T-helper 2 cell treated with Interferon-gamma antibody and Interleukin-4, amounts not matched to agents 100 ng/mL and 5 ng/mL, for 36 hours (primary cell): ENCODE results near the gene RITA1. TPM values are rescaled to one million over a fixed set of nuclear protein-coding genes. Genes with fewer than 3 reads are reported as not detected.

Source experiments
- intact Hi-C: fragments of 100-400 bp; cut with micrococcal nuclease; formaldehyde crosslinking; loops from one replicate; pipeline ENCODE4 v1.15.1; 2023
- total RNA-seq: library from RNA; stranded (reverse); gene quantifications from 2 replicates; pipeline ENCODE4 v1.2.3, GENCODE V29; 2022

Gene RITA1
- total RNA-seq, 1 donor from 2014 or later, result 22.0 TPM

DNA sequence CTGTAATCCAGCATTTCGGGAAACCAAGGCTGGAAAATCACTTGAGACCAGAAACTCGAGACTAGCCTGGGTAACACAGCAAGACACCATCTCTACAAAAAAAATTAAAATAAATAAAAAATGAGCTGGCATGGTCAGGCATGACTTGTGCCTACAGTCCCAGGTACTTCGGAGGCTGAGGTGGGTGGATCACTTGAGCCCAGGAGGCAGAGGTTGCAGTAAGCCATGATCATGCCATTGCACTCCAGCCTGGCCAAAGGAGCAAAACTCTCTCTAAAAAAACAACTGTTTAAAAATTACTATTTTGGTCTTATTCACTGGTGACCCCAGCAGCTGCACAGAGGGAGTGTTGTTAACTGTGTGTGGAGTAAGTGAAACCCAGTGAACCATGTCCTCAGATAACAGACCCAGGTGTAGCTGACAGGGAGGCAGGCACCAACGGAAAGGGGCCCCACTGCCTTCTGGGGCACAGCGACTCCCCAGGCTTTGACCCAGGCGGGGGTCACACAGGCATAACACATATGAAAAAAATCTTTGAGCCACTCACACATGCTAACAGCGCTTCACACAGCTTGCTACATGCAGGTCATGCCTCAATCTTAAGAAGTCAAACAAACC is 12.3 kb upstream of the RITA1 start:
- intact Hi-C loops, result loop anchor here (5.0 kb wide), 1 partner anchor 181 kb away; no protein-coding TSS in a partner anchor

DNA sequence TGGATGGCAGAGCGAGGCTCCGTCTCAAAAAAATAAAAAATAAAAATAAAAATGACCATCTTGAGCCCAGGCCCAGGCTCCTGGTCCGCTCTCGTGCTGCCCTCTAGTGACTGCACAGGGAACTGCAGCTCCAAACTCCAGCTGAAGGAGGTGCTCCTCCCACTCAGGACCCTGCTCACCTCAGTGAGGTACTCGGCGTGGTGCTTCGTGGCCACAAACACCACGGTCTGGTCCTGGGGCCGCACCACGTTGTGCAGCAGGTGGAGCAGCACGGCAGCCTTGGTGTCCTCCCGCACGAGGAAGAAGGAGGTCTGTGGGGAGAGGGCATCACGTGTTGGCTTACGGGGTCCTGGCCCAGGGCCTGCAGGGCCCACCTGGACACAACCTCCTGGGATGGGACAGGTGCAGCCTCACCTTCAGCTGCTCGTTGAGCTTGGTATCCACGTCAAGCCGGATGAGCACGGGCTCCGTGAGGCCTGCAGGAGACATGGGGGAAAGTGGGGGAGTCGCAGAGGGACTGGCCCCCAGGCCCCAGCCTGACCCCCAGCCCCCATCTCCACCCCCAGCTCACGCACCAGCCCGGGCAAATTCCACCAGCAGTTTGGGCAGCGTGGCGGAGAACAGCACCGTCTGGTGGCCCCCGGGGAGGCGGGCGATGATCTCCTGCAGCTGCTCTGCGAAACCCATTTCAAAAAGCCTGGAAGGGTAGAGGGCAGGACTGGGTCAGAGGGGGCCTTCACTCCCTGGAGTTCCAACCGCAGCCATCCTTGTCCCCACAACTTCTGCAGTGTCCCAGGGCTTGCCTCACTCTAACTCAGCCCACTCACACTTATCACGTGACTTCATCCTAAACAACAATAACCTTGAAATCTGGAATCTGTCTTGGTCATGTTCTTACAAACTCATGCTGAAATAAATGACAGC is 10.8 kb upstream of the RITA1 start:
- intact Hi-C loops, result loop anchor here (1.0 to 5.0 kb wide), 2 partner anchors 126 to 182 kb away; no protein-coding TSS in a partner anchor

DNA sequence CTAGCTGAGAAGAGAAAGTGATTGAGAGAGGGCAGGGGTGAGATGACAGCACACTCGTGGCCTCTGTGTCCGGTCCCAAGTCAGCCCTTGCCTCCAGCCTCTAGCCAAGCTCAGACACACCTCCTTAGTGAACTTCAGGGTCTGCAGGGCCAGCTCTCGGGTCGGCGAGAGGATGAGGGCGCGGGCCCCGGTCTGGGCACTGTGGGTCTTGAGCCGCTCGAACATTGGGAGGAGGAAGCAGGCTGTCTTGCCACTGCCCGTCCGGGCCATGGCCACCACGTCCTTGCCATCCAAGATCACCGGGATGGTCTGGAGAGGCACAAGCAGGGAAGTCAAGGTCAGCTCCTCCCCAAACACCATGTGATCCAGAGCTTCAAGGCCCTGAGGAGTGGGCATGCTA is 6.5 kb upstream of the RITA1 start:
- intact Hi-C loops, result no loop called here

DNA sequence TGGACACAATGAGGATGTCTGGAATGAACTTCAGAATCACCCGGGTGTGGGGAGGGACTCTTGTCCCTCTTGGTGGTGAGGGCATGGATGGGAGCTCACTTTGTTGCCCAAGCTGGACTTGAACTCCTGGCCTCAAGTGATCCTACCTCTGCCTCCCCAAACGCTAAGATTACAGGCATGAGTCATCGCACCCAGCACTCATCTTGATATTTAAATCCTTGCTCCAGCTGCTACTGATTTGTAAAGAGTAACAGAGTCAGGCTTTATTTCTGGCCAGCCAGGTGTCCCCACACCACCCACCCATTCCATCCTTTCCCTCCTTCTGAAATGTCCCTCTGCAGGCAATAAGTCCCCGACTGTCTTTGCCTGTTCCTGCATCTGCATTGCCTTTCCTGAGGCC is 5.2 kb upstream of the RITA1 start:
- intact Hi-C loops, result loop anchor here (5.0 to 10.0 kb wide), 2 partner anchors 43 to 206 kb away; partner anchors contain the start of genes OAS2 and RASAL1

DNA sequence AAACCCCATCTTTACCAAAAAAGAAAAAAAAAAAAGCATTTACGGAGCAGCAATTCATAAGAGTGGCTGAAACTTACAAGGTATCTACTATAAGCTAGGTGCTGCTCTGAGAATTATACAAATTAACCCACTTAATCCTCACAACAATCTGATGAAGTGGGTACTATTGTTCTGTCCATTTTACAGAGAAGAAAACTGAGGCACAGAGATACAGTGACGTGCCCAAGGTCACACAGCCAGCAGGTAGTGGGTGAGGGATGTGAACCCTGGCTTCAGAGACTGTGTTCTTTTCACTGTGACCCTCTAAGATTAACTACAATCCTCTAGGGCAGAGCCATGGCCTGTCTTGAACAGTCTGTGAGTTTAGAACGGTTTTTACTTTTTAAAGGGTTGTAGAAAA is 3.5 kb upstream of the RITA1 start:
- intact Hi-C loops, result loop anchor here (5.0 to 10.0 kb wide), 2 partner anchors 45 to 207 kb away; partner anchors contain the start of genes OAS2 and RASAL1

DNA sequence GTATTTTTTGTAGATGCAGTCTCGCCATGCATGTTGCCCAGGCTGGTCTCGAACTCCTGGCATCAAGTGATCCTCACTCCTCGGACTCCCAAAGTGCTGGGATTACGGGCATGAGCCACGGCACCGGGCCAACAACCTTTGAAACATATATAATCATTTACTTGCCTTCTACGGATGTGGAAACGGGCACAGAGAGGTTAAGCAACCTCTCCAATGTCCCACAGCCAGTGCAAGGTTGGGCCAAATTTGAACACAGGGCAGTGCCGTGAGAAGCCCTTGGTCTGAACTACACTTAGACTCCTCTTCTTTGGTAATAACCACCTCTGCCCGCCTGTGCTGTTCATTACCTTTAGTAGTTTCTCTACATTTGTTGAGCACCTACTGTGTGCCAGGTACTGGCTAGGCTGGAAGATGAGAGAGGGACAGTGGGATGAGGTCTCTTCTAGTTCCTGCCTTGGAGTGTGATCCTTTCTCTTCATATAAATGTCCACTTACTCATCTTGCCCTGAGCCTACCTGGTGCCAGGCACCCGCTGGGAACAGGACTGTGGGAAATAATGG is 2.4 kb upstream of the RITA1 start:
- intact Hi-C loops, result loop anchor here (5.0 to 10.0 kb wide), 2 partner anchors 46 to 208 kb away; partner anchors contain the start of genes OAS2 and RASAL1

DNA sequence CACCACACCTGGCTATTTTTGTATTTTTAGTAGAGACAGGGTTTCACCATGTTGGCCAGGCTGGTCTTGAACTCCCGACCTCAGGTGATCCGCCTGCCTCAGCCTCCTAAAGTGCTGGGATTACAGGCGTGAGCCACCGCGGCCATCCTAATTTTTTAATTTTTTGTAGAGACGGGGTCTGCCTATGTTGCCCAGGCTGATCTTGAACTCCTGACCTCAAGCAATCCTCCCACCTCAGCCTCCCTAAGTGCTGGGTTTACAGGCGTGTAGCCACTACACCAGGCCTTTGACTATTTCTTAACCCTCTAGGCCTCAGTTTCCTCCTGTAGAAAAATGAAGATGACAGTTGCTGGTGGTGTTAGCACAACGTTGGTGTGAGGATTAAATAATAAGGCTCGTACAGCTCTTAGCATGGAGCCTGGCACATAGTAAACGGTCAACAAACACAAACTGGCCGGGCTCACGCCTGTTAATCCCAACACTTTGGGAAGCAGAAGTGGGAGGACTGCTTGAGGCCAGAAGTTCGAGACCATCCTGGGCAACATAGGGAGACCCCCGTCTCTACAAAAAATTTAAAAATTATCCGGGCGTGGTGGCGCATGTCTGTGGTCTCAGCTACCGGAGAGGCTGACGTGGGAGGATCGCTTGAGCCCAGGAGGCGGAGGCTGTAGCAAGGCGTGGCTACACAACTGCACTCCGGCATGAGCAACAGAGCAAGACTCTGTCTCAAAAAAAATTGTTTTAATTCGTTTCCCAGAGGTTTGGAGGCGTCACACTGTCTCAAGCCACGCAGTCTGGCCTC is 1.2 kb upstream of the RITA1 start:
- intact Hi-C loops, result loop anchor here (1.0 to 10.0 kb wide), 4 partner anchors 31 to 209 kb away; partner anchors contain the start of genes OAS2, RASAL1 and TPCN1

DNA sequence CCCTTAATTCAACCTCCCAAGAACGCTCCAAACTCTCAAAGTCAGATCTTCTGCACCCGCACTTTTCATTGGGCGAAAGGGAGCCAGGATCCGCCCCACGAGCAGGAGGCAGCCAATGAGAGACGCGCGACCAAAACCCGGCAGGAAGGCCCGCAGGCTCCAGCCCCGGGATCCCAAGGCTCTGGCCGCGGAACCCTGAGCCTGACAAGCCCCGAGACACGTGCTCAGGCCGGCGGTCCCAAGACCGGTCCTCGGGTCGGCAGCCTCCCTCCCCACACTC is 681 bp upstream of the RITA1 start:
- intact Hi-C loops, result loop anchor here (1.0 to 10.0 kb wide), 7 partner anchors 23 to 210 kb away; partner anchors contain the start of genes OAS2, PLBD2, RASAL1 and SLC8B1

DNA sequence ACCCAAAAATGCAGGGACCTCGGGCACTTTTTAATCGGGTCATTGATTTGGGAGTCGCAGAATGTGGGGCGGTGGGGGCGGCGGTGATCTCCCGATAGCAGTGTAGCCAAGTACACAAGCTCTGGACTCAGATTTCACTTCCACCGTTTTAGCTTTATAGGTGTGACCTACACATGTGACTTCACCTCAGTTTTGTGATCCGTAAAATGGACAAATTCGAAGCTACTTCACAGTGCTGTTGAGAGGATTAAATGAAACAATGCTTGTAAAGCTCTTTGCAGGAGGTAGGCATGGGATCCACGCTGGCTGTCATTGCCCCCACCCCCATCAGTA is 478 bp downstream of the RITA1 start:
- intact Hi-C loops, result loop anchor here (10.0 kb wide), 1 partner anchor 211 kb away; the partner anchor contains the start of gene OAS2

DNA sequence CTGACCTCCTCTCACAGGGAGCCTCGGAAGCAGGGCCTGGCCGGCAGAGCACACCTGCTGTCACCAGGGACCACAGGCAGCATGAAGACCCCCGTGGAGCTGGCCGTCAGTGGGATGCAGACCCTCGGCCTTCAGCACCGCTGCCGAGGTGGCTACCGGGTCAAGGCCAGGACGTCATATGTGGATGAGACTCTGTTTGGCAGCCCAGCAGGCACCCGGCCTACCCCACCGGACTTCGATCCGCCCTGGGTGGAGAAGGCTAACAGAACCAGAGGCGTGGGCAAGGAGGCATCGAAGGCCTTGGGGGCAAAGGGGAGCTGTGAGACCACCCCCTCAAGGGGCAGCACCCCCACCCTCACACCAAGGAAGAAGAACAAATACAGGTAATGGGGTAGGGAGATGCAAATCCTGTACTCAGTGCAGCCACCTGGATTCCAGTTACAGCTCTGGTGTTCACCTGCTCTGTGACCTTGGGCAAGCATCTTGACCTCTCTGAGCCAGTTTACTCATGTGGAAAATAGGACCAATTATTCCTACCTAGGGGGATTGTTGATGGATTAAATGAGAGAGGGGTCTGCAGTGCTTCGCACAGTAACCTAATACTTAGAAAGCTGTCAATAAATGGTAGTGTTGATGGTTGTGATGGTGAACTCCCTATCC is 1.3 kb downstream of the RITA1 start:
- intact Hi-C loops, result loop anchor here (10.0 kb wide), 1 partner anchor 212 kb away; the partner anchor contains the start of gene OAS2

DNA sequence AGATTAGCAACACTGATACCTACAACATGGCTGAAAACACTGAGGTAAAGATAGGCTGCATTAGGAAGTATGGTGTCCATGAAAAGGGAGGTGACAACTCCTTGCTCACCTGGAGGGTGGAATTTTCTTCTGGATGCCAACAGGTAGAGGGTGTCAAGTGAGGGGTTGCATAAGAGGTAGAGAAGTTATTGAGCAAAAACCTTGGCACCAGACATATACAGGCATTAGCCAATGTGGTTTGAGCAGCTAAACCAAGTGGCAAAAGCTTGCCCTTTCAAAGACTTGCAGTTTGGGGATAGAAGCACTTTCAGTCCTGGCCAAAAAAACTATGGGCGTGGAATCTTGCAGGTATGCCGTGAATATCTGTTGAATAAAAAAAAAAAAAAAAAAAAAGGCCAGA is 3.8 kb downstream of the RITA1 start:
- intact Hi-C loops, result loop anchor here (10.0 kb wide), 1 partner anchor 215 kb away; the partner anchor contains the start of gene OAS2

DNA sequence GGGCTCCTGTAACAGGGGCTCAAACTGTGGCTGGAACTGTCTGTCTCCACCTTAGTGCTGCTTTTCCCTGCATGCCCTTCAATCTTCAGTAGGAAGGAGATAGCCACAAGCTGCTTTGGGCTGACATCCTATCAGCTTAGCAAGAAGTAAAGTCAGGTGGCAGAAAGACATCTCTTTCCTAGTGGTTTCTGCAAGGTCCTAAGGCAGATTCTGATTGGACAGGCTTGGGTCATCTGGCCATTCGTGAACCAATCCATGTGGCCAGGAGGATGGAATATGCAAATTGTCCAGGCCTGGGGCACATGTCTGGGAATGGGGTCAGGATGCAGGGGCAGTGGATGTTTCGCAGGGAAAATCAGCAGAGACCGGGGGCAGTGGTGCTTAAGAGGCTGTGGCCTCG is 5.2 kb downstream of the RITA1 start:
- intact Hi-C loops, result no loop called here

DNA sequence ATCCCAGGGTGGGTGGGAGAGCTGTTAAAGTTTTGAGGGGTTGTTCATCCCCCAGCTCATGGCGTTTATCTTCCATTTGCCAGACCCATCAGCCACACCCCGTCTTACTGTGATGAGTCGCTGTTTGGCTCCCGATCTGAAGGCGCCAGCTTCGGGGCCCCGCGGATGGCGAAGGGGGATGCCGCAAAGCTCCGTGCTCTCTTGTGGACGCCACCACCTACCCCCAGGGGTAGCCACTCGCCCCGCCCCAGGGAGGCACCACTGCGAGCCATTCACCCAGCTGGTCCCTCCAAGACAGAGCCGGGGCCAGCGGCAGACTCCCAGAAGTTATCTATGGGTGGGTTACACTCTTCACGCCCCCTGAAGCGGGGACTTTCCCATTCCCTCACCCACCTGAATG is 5.7 kb downstream of the RITA1 start:
- intact Hi-C loops, result no loop called here

DNA sequence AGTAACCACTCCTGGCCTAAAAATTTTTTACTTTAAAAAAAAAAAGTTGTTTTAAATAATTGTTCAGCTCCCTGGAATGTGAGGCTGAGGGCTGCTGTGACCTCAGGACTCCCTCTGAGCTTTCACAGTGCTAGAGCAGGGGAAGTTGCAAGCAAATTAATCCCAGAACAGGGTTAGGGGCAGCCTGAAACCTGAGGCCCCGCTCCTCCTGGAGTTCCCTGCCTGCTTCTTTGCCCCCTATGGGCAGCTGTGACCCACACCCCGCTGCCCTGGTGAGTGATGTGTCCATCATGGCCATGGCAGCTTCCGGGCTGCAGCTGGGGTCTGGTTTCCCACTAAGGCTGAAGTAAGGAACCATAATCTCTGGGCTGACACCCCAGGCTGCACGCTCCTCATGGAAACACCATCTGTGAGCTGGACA is 9.5 kb downstream of the RITA1 start:
- intact Hi-C loops, result no loop called here

DNA sequence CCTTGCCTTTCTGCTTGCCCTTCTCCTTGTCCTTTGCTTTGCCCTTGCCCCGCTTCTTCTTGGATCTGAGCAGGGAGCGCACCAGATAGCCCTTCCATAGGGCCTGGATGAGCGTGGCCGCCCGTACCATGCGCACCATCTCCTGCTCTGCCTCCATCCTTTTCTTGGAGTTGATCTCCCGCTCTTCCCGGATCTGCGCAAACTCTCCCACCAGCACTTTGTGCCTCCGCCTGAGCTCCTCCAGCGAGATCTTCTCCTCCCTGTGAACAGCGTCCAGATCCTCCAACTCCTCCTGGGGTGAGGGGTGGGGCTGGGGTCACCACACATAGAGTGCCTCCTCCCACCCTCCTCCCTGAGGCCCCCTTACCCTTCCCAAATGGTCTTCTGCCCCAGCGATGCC is 10.1 kb downstream of the RITA1 start:
- intact Hi-C loops, result no loop called here

DNA sequence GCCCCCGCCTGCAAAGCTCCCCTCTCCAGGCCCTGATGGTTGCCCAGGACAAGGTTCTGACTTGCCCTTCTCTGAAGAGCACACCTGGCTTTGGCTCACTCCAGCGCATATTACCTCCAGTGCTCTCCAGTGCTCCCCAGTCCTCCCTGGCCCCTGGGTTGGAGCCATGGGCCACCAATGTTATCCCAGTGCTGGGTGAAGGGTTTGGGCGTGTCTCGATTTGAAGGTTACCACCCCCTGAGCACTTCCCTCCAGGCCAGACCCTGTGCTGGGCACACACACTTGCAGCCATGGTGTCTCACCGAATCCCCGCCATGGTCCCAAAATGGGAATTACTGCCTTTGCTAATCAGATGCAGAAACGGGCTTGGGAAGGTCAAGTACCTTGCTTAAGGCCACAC is 11.1 kb downstream of the RITA1 start:
- intact Hi-C loops, result no loop called here

DNA sequence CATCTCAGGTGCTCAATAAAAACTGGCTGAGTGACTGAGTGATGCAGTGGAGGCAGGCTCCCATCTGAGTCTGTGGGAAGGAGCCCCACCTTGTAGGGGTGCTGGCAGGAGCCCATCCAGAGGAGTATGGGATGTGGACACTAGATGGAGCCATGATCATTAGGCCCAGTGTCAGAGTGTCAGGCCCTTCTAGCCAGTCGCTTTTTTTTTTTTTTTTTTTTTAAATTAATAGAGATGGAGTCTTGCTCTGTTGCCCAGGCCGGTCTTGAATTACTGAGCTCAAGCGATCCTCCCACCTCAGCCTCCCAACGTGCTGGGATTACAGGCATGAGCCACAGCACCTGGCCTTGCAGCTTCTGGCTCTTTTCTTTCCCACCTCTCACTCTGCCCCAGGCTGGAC is 11.5 kb downstream of the RITA1 start:
- intact Hi-C loops, result loop anchor here (1.0 kb wide), 1 partner anchor 228 kb away; no protein-coding TSS in a partner anchor

DNA sequence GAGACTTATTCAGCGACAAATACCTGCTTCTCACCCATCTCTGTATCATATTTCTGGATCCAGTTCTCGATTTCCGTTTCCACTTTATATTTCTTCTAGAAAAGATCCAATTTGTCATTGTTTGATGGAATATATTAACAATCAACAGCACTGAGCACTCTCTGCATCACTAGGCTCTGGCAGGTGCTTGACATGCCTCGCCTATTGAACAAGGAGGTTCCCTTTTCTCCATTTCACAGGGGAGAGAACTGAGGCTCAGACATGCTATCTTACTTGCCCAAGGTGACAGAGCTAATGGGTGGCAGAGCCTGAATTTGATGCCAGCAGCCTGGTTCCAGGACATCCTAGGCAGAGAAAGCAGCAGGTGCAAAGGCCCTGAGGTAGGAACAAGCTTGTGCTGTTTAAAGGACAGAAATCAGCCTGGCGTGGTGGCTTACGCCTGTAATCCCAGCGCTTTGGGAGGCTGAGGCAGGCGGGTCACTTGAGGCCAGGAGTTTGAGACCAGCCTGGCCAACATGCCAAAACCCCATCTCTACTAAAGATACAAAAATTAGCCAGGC is 12.1 kb downstream of the RITA1 start:
- intact Hi-C loops, result loop anchor here (1.0 kb wide), 1 partner anchor 228 kb away; no protein-coding TSS in a partner anchor

DNA sequence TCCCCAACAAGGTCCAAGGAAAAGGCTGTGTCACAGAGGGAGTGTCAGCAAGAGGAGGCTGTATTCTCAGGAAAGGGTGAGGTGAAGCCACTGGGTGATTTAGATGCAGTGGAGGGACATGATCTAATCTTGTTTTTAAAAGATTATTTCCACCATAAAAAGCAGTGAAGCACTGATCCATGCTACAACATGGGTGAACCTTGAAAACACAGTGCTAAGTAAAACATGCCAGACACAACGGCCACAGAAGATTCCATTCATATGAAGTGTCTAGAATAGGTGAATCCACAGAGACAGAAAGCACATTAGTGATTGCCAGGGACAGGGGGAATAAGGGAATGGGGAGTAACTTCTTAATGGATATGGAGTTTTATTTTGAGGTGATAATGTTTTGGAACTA is 12.8 kb downstream of the RITA1 start:
- intact Hi-C loops, result no loop called here
